ENCODE results near the gene PTPRQ. TPM values are rescaled to one million over a fixed set of nuclear protein-coding genes. Genes with fewer than 3 reads are reported as not detected.

PTPRQ gene
- total and polyA plus RNA-seq, 2 of the 8 experiments (the other 6 are each of a cell fraction or from before 2014, with no cell fraction given) = not detected

GRCh38 chr12:80401191-80401590, 42.8 kb upstream of the PTPRQ start (continued):
- TF ChIP-seq NRF1 (IDR thresholded peaks at IDR 0.05; ENCODE audit: low read depth, low read length) (no peak), CBX5 (IDR thresholded peaks at IDR 0.05; ENCODE audit: low read depth, low read length) (no peak), SP2 (IDR thresholded peaks at IDR 0.05; ENCODE audit: low read length) (no peak), ZNF274 (IDR thresholded peaks at IDR 0.05; ENCODE audit: borderline replicate concordance, extremely low read depth, low read length) (no peak), CEBPB (IDR thresholded peaks at IDR 0.05; ENCODE audit: low read depth, low read length) (no peak)

Data from H1 (cell line).